ENCODE measurements around the gene TM7SF3.

TM7SF3 gene

GRCh38 chr12:27034607-27035293 is 20.6 kb upstream of the TM7SF3 start:
- peak; percentile 82 for DNase-seq
- Histone ChIP-seq H3K27me3 (ENCODE audit: insufficient read depth, low read depth, severe bottlenecking) (no peaks in the 10 kb centered on the region), H3K27ac (no peak overlapping the region), H3K36me3 (peaks cover 20% of the 10 kb centered on the region), H3K4me3 (ENCODE audit: low read depth, low read length) (no peak overlapping the region), H3K9me3 (ENCODE audit: severe bottlenecking) (no peaks in the 10 kb centered on the region)
- no peak for TF ChIP-seq CTCF (IDR thresholded peaks at IDR 0.05; ENCODE audit: low read depth, low read length)

- peaks cover 41% of the 10 kb centered on the region for H3K36me3 ChIP-seq
- H3K27ac ChIP-seq, result no peak overlapping the region
- H3K9me3 ChIP-seq (ENCODE audit: severe bottlenecking), result no peaks in the 10 kb centered on the region
- no peak for TF ChIP-seq CTCF (IDR thresholded peaks at IDR 0.05; ENCODE audit: low read depth, low read length)
- no peak overlapping the region for H3K4me3 ChIP-seq (ENCODE audit: low read depth, low read length)
- no peak for DNase-seq
- no peaks in the 10 kb centered on the region for H3K27me3 ChIP-seq (ENCODE audit: insufficient read depth, low read depth, severe bottlenecking)
These were observed 18.5 kb upstream of the TM7SF3 start for GRCh38 chr12:27032679-27033078.

- H3K27ac ChIP-seq, result no peak overlapping the region
- no peak for DNase-seq
- no peaks in the 10 kb centered on the region for H3K27me3 ChIP-seq (ENCODE audit: insufficient read depth, low read depth, severe bottlenecking)
- TF ChIP-seq CTCF (IDR thresholded peaks at IDR 0.05; ENCODE audit: low read depth, low read length), result no peak
- no peaks in the 10 kb centered on the region for H3K9me3 ChIP-seq (ENCODE audit: severe bottlenecking)
- peaks cover 51% of the 10 kb centered on the region for H3K36me3 ChIP-seq
- H3K4me3 ChIP-seq (ENCODE audit: low read depth, low read length), result no peak overlapping the region
These were observed 17.3 kb upstream of the TM7SF3 start for GRCh38 chr12:27031531-27031930.

- no peaks in the 10 kb centered on the region for H3K9me3 ChIP-seq (ENCODE audit: severe bottlenecking)
- no peak for DNase-seq
- peaks cover 42% of the 10 kb centered on the region for H3K36me3 ChIP-seq
- no peak overlapping the region for H3K27ac ChIP-seq
- no peak for TF ChIP-seq CTCF (IDR thresholded peaks at IDR 0.05; ENCODE audit: low read depth, low read length)
- no peak overlapping the region for H3K4me3 ChIP-seq (ENCODE audit: low read depth, low read length)
- no peaks in the 10 kb centered on the region for H3K27me3 ChIP-seq (ENCODE audit: insufficient read depth, low read depth, severe bottlenecking)
These were observed 12.1 kb upstream of the TM7SF3 start for GRCh38 chr12:27026257-27026656.

DNA sequence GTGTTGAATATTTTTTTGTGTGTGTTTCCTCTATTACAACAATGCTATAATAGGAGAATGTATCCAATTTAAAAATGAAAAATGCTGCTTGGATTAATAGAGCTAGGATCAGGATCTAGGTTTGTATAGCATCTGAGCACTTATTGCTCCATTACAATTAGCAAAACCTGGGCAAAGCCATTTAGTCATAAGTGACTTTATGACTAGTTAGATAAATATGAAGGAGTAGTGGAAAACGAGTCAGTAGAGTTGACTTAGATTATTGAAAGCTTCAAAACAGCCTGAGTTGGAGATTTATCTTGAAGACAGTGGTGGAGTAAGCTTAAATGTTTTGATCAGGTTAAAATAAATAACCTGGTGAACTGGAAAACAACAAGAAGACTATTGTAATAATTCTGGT is 10.9 kb upstream of the TM7SF3 start:
- peaks cover 35% of the 10 kb centered on the region for H3K36me3 ChIP-seq
- H3K27ac ChIP-seq, result no peak overlapping the region
- H3K9me3 ChIP-seq (ENCODE audit: severe bottlenecking), result no peaks in the 10 kb centered on the region
- no peak overlapping the region for H3K4me3 ChIP-seq (ENCODE audit: low read depth, low read length)
- no peak for DNase-seq
- H3K27me3 ChIP-seq (ENCODE audit: insufficient read depth, low read depth, severe bottlenecking), result no peaks in the 10 kb centered on the region
- TF ChIP-seq CTCF (IDR thresholded peaks at IDR 0.05; ENCODE audit: low read depth, low read length), result no peak

GRCh38 chr12:27024291-27024690 is 10.1 kb upstream of the TM7SF3 start:
- H3K36me3 ChIP-seq, result peaks cover 30% of the 10 kb centered on the region
- no peak for DNase-seq
- H3K27ac ChIP-seq, result no peak overlapping the region
- no peaks in the 10 kb centered on the region for H3K9me3 ChIP-seq (ENCODE audit: severe bottlenecking)
- no peak for TF ChIP-seq CTCF (IDR thresholded peaks at IDR 0.05; ENCODE audit: low read depth, low read length)
- H3K27me3 ChIP-seq (ENCODE audit: insufficient read depth, low read depth, severe bottlenecking), result no peaks in the 10 kb centered on the region
- H3K4me3 ChIP-seq (ENCODE audit: low read depth, low read length), result no peak overlapping the region

All from WERI-Rb-1 (cell line).